GM19397 (cell line): Measurements from ENCODE around the gene HECW1.

Experiments
- ATAC-seq: cut with Tn5 transposase; IDR thresholded peaks from one replicate; pipeline ENCODE4 v1.9.1; 2021; ENCODE audit warnings: mild to moderate bottlenecking, moderate library complexity; ENCODE audit not compliant: unreplicated experiment

Gene HECW1

DNA sequence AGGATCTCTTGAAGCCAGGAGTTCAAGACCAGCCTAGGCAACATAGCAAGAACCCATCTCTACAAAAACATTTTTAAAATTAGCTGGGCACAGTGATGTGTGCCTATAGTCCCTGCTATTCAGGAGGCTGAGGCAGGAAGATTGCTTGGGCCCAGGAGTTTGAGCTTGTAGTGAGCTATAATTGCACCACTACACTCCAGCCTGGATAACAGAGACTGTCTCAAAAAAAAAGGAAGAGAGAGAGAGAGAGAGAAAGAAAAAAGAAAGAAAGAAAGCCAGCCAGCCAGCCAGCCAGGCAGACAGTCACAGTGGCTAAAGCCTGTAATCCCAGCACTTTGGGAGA, 375.3 kb downstream of the HECW1 start:
- ATAC-seq: no peak

DNA sequence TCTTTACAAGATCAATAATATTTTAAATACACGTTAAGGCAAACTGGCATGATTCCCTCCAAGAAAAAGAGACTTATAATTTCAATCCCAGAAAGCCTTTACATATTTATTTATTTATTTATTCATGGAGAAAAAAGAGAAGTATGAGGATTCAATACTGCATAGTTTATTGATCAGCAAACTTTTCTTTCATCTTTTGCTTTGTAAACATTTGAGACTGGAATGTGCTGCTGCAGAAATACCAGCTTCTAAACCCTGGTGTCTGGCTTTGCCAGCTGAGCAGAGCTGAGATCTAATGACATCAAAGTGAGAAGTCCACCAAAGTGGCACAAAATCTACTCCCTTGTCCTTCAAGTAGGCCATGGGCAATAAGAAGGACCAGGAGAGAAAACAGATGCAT, 376.8 kb downstream of the HECW1 start:
- no peak for ATAC-seq

GRCh38 chr7:43490016-43490415, 377.6 kb downstream of the HECW1 start:
- ATAC-seq: no peak

DNA sequence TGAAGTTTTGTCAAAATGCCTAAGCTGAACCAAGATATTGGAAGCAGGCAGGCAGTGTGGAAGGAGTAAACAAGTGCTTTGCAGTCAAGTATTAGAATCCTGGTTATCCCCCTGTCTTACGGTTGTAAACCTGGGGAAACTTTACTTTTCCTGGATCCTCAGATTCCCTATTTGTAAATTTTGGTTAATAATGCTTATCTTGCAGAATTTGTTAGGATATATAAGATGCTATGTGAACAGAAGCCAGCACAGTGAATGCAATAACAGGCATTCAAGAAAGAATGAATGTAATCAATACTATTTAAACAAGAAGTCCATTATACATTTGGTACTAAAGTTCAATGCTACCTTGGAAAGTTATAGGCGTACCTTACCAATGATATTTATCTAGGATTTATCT, 378.7 kb downstream of the HECW1 start:
- ATAC-seq: no peak

DNA sequence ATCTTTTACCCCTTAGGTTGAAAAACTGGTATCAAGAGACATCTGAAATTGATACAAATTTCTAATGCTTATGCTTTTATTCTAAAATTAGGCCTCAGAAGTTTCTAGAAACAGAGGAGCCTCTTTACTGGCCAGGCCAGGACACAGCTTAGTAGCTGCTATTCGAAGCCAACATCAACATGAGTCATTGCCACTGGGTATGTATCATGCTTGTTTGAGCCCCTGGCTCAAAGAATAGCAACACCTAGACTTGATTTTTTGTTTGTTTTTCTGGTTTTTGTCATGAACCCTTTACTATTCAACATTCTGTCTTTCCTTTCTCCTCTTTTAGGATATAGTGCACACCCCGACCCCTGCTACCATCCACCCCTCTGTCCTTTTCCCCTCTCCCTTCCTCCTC, 379.5 kb downstream of the HECW1 start:
- no peak for ATAC-seq

GRCh38 chr7:43492896-43493295, 380.4 kb downstream of the HECW1 start:
- ATAC-seq: no peak

DNA sequence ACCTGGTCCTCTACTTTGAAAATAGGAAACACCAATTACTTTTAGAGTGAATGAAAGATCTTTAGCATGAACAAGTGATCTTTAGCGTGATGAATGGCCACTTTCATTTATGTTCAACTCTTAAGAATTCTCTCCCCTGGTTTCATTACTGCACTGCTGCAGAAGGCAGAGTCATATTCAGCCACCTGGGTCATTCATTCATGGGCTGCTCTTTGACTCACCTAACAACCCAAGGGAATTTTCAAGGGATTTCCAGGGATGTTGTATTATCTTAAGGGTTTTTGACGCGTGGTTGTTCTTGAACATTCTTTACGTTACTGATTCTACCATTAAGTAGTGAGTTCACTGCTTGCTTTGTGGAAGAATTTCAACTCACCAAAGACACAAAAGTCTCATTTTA, 383.1 kb downstream of the HECW1 start:
- ATAC-seq: no peak

GRCh38 chr7:43496596-43496995, 384.1 kb downstream of the HECW1 start:
- no peak for ATAC-seq

DNA sequence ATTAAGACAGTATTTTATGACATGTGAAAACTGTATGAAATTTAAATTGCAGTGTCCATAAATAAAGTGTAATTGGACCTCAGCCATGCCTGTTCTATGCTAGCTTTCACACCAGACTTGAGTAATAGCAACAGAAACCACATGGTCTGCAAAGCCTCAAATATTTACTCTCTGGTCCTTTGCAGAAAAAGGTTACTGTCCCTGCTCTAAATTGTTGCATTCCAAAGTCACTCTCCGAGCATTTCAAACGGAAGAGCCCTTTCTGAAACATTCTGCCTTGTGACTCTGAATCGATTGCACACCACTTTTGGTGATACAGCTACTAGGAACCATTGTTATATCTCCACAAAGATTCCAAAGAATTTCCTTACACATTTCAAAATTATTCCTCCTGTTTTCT, 389.4 kb downstream of the HECW1 start:
- ATAC-seq: no peak

DNA sequence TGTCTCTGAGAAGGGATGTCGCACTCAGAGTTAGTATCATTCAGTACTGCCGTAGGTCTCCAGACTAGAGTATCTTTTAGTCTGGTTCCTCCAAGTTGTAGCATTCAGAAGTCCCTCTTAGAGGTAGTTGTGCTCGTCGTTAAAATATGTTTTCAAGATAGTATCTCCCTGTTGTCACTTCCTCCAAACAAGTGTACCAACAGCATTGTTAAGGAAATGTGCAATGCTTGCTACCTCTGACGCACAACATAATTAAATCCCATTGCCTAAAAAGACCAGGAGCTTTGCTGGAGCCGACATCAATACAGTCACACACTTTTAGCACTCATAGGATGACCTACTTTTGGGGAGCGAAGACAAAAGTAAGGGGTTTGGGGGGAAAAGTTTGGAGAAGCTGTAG, 390.5 kb downstream of the HECW1 start:
- ATAC-seq: no peak

DNA sequence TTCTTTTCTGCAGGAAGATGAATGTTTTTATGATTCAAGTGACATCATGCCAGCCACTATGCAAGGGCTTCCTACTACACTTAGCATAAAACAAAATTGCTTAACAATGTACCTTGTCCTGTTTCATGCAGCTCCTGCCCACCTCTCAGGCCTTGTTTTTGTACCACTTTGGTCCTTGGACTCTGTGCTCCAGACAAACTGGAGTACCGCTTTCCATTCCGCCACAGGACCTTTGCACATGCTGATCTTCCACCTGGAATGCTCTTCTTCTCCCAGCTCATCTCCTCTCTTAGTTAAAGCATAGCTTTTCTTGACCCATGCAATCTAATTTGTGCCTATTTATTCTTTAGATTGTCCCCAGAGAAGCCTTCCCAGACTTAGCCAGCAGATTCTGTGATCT, 393.0 kb downstream of the HECW1 start:
- ATAC-seq: no peak

GRCh38 chr7:43506460-43506859, 394.0 kb downstream of the HECW1 start:
- no peak for ATAC-seq

DNA sequence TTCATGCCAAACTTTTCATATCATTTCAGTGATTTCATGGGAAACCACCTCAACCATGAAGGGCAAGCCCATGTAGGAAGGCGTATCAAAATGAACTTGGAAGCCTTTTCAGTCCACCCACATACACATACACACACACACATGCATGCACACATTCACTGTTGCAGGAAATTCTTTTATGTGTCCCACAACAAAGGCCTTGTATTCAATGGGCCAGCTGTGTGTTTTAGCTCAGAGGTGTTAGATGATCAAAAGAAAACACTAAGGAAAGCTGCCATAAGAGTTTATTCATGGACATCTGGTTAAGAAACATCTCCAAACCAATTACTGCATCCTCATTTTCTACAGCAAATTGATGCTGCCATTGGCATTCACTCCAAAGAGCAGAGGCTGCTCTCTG, 396.0 kb downstream of the HECW1 start:
- ATAC-seq: no peak

GRCh38 chr7:43509906-43510305, 397.5 kb downstream of the HECW1 start:
- no peak for ATAC-seq

- ATAC-seq: no peak
Measured at GRCh38 chr7:43511029-43511428, 398.6 kb downstream of the HECW1 start.

GRCh38 chr7:43511769-43512515, 399.5 kb downstream of the HECW1 start:
- no peak for ATAC-seq

DNA sequence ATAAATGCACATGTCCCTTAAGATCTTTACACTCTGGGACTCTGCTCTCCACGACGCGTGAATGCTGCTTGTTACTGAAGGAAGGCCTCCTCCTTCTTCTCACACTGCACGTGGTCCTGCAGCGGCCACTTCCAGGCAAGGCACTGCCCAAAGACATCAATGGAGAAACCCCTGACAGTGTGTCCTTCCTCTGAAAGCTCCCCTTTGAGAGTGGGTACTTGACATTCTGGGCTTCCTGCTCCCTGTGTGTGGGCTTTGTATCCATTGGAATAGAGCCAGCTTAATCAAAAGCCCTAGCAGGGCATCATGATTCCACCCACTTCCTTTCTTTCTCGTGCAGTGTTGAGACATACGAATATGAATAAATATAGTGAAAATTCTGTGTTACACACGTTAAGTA, 400.8 kb downstream of the HECW1 start:
- ATAC-seq: no peak

DNA sequence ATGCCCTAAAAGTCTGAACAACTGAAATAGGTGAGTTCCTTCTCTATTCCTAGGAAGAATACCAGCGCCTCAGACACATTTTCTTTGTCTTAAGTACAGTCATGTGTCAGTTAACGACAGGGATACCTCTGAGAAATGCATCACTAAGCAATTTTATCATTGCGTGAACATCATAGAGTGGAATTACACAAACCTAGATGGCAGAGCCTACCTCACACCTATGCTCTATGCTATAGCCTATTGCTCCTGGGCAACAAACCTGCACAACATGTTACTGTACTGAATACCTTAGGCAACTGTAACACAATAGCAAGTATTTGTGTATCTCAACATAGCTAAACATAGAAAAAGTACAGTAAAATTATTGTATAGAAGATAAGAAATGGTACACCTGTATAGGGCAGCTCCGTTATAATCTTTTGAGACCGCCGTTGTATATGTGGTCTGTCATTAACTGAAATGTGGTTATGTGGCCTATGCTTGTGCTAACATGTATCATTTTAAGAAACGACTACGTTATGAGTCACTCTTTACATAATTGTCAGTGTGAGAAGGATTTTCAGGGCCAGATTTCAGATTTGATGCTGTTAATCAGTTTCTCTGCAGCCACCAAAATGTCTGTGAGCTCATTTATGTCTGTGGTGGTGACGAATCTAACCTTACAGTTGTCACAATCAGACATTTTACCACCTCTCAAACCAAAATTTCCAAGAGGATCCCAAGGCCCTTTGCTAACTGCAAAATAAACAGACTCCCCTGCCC, 404.3 kb downstream of the HECW1 start:
- ATAC-seq: no peak

- no peak for ATAC-seq
Measured at GRCh38 chr7:43517464-43517863, 405.0 kb downstream of the HECW1 start.

- ATAC-seq: no peak
Measured at GRCh38 chr7:43520201-43520600, 407.8 kb downstream of the HECW1 start.

GRCh38 chr7:43522406-43523156, 410.1 kb downstream of the HECW1 start:
- ATAC-seq: no peak
